NCI-H2196 treated with DMSO at 0.1 percent for 48 hours (cell line): ENCODE measurements around the gene ERP29.
"Not testable (repeated sequence)": the region's sequence is repeated elsewhere in the genome, so short reads cannot be mapped to it uniquely, and the experiment has no call there.

Experiments
- DNase-seq: peaks from one replicate; lab custom pipeline; 2025; ENCODE audit not compliant: unreplicated experiment; lab: John Stamatoyannopoulos, UW

Gene ERP29

GRCh38 chr12:112000820-112001219 is 12.4 kb upstream of the ERP29 start:
- no peak for DNase-seq

- no peak for DNase-seq
These were observed 11.7 kb upstream of the ERP29 start for GRCh38 chr12:112001576-112001975.

GRCh38 chr12:112004041-112004440 is 9.2 kb upstream of the ERP29 start:
- no peak for DNase-seq

GRCh38 chr12:112005419-112006395 is 7.5 kb upstream of the ERP29 start:
- DNase-seq, result peak; percentile 49

- DNase-seq, result no peak
These were observed 5.3 kb upstream of the ERP29 start for GRCh38 chr12:112007945-112008344.

GRCh38 chr12:112008918-112009317 is 4.3 kb upstream of the ERP29 start:
- DNase-seq, result no peak

- not testable (repeated sequence) for DNase-seq
These were observed 3.6 kb upstream of the ERP29 start for GRCh38 chr12:112009596-112009995.

GRCh38 chr12:112010415-112011344 is 2.5 kb upstream of the ERP29 start:
- DNase-seq, result no peak

GRCh38 chr12:112011685-112012084 is 1.5 kb upstream of the ERP29 start:
- DNase-seq, result no peak

- DNase-seq, result peak; percentile 78
These were observed 576 bp downstream of the ERP29 start for GRCh38 chr12:112013601-112014402.

GRCh38 chr12:112015938-112016337 is 2.7 kb downstream of the ERP29 start:
- DNase-seq, result no peak

- no peak for DNase-seq
These were observed 3.8 kb downstream of the ERP29 start for GRCh38 chr12:112017041-112017440.

GRCh38 chr12:112018571-112019237 is 5.5 kb downstream of the ERP29 start:
- DNase-seq, result no peak

GRCh38 chr12:112020947-112021457 is 7.8 kb downstream of the ERP29 start:
- DNase-seq, result no peak

- DNase-seq, result no peak
These were observed 9.2 kb downstream of the ERP29 start for GRCh38 chr12:112022241-112023016.

- no peak for DNase-seq
These were observed 10.7 kb downstream of the ERP29 start for GRCh38 chr12:112023759-112024396.

GRCh38 chr12:112025808-112026375 is 12.7 kb downstream of the ERP29 start:
- DNase-seq, result no peak

- no peak for DNase-seq
These were observed 16.1 kb downstream of the ERP29 start for GRCh38 chr12:112029301-112029700.
